ENCODE results near the gene FAH.

- no peak for TF ChIP-seq POLR2A (IDR thresholded peaks at IDR 0.05)
- TF ChIP-seq, protein P1, sequence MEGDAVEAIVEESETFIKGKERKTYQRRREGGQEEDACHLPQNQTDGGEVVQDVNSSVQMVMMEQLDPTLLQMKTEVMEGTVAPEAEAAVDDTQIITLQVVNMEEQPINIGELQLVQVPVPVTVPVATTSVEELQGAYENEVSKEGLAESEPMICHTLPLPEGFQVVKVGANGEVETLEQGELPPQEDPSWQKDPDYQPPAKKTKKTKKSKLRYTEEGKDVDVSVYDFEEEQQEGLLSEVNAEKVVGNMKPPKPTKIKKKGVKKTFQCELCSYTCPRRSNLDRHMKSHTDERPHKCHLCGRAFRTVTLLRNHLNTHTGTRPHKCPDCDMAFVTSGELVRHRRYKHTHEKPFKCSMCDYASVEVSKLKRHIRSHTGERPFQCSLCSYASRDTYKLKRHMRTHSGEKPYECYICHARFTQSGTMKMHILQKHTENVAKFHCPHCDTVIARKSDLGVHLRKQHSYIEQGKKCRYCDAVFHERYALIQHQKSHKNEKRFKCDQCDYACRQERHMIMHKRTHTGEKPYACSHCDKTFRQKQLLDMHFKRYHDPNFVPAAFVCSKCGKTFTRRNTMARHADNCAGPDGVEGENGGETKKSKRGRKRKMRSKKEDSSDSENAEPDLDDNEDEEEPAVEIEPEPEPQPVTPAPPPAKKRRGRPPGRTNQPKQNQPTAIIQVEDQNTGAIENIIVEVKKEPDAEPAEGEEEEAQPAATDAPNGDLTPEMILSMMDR (IDR thresholded peaks at IDR 0.05): no peak
Observed at GRCh38 chr15:80120636-80121035, 32.2 kb upstream of the FAH start.
